ENCODE data around the gene ARHGAP18.

- TF ChIP-seq, protein P1, sequence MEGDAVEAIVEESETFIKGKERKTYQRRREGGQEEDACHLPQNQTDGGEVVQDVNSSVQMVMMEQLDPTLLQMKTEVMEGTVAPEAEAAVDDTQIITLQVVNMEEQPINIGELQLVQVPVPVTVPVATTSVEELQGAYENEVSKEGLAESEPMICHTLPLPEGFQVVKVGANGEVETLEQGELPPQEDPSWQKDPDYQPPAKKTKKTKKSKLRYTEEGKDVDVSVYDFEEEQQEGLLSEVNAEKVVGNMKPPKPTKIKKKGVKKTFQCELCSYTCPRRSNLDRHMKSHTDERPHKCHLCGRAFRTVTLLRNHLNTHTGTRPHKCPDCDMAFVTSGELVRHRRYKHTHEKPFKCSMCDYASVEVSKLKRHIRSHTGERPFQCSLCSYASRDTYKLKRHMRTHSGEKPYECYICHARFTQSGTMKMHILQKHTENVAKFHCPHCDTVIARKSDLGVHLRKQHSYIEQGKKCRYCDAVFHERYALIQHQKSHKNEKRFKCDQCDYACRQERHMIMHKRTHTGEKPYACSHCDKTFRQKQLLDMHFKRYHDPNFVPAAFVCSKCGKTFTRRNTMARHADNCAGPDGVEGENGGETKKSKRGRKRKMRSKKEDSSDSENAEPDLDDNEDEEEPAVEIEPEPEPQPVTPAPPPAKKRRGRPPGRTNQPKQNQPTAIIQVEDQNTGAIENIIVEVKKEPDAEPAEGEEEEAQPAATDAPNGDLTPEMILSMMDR (IDR thresholded peaks at IDR 0.05), result no peak
- TF ChIP-seq POLR2A (IDR thresholded peaks at IDR 0.05), result no peak
Measured at GRCh38 chr6:129731428-129731827, 21.5 kb upstream of the ARHGAP18 start.

All from lower leg skin (tissue), 3 donors.